ENCODE data around the gene MAZ. TPM values are rescaled to one million over a fixed set of nuclear protein-coding genes. Genes with fewer than 3 reads are reported as not detected.

MAZ gene
- total RNA-seq, 1 experiment from 2014 or later, result 256 TPM

GRCh38 chr16:29794231-29794710, 12.1 kb upstream of the MAZ start:
- ChIA-PET RAD21 (ENCODE audit: low non-redundant PET in 1 of 2, low total read pairs in 2 of 2, uncharacterized antibody in 2 of 2, unreplicated experiment in 2 of 2) (no interaction called here), POLR2A (no interaction called here), CTCF (interaction anchor here (1.0 to 1.4 kb wide), 2 partner anchors 22 to 54 kb away, joined by 3 read pairs; partner anchors contain the start of gene PAGR1)
- Histone ChIP-seq H3K27me3 (ENCODE audit: insufficient read depth, low read length) (no peaks in the 10 kb centered on the region), H3K9me2 (ENCODE audit: insufficient read depth) (no peaks in the 10 kb centered on the region), H2AFZ (ENCODE audit: low read depth, low read length, poor library complexity, severe bottlenecking) (no peak overlapping the region), H3K9me3 (ENCODE audit: control insufficient read depth in 1 of 2, insufficient read depth in 1 of 2, low read depth in 1 of 2, low read length in 2 of 2) (no peaks in the 10 kb centered on the region), H3K79me2 (ENCODE audit: insufficient read depth, low read length) (peaks cover 76% of the 10 kb centered on the region), H3K4me2 (ENCODE audit: low read length) (no peak overlapping the region), H4K20me1 (ENCODE audit: insufficient read depth) (peaks cover 3% of the 10 kb centered on the region; the same call in 1 of the 2 replicates), H3K36me3 (ENCODE audit: control insufficient read depth in 1 of 2, insufficient read depth in 2 of 2, low read length in 2 of 2) (peaks cover 25 to 37% of the 10 kb centered on the region in 2 experiments), H3K9ac (ENCODE audit: low read length) (no peak overlapping the region), H3K4me3 (replicated peaks in 1 of 2; ENCODE audit: low read depth in 1 of 2, low read length in 2 of 2) (no peak overlapping the region), H3K27ac (ENCODE audit: low read depth, low read length) (no peak overlapping the region), H3K4me1 (ENCODE audit: control insufficient read depth in 1 of 2, insufficient read depth in 2 of 2, low read length in 2 of 2) (peaks cover 13 to 19% of the 10 kb centered on the region in 2 experiments)
- no peak for TF ChIP-seq CEBPB (IDR thresholded peaks at IDR 0.05; ENCODE audit: low read depth)
- no peak for DNase-seq (ENCODE audit: low read depth, low spot score)
- BruUV-seq (replicated peaks), result no TSS peak
- intact Hi-C loops (cut with micrococcal nuclease), result no loop called here
- ATAC-seq, result no peak

- intact Hi-C loops (cut with micrococcal nuclease), result no loop called here
- Histone ChIP-seq H3K9me3 (ENCODE audit: control insufficient read depth in 1 of 2, insufficient read depth in 1 of 2, low read depth in 1 of 2, low read length in 2 of 2) (no peaks in the 10 kb centered on the region), H3K4me2 (ENCODE audit: low read length) (no peak overlapping the region), H3K79me2 (ENCODE audit: insufficient read depth, low read length) (peaks cover 10% of the 10 kb centered on the region), H3K4me1 (ENCODE audit: control insufficient read depth in 1 of 2, insufficient read depth in 2 of 2, low read length in 2 of 2) (peaks cover 11 to 26% of the 10 kb centered on the region in 2 experiments), H2AFZ (ENCODE audit: low read depth, low read length, poor library complexity, severe bottlenecking) (no peak overlapping the region), H3K4me3 (replicated peaks in 1 of 2; ENCODE audit: low read depth in 1 of 2, low read length in 2 of 2) (no peak overlapping the region), H3K9ac (ENCODE audit: low read length) (no peak overlapping the region), H3K27ac (ENCODE audit: low read depth, low read length) (peak overlapping the region; percentile 85; the same call in 1 of the 2 replicates), H4K20me1 (ENCODE audit: insufficient read depth) (peaks cover 3% of the 10 kb centered on the region; the same call in 1 of the 2 replicates), H3K27me3 (ENCODE audit: insufficient read depth, low read length) (no peaks in the 10 kb centered on the region), H3K9me2 (ENCODE audit: insufficient read depth) (no peaks in the 10 kb centered on the region), H3K36me3 (ENCODE audit: control insufficient read depth in 1 of 2, insufficient read depth in 2 of 2, low read length in 2 of 2) (peaks cover 25 to 48% of the 10 kb centered on the region in 2 experiments)
- ChIA-PET CTCF (no interaction called here), RAD21 (ENCODE audit: low non-redundant PET in 1 of 2, low total read pairs in 2 of 2, uncharacterized antibody in 2 of 2, unreplicated experiment in 2 of 2) (no interaction called here), POLR2A (interaction anchor here (1.1 kb wide), 1 partner anchor 12 kb away, joined by 3 read pairs; the partner anchor contains the start of gene KIF22)
- no peak for ATAC-seq
- BruUV-seq (replicated peaks), result no TSS peak
- DNase-seq (ENCODE audit: low read depth, low spot score), result no peak
- TF ChIP-seq SRF (IDR thresholded peaks at IDR 0.05; ENCODE audit: low read depth) (no peak), EGR1 (IDR thresholded peaks at IDR 0.05; ENCODE audit: low read depth) (no peak), ZBTB33 (IDR thresholded peaks at IDR 0.05; ENCODE audit: extremely low read depth, insufficient replicate concordance, low read length) (no peak), CEBPB (IDR thresholded peaks at IDR 0.05; ENCODE audit: low read depth) (no peak), FOSL1 (IDR thresholded peaks at IDR 0.05; ENCODE audit: low read depth) (no peak), YY1 (IDR thresholded peaks at IDR 0.05; ENCODE audit: extremely low read depth, insufficient replicate concordance, low read depth, low read length) (no peak), ZFX (IDR thresholded peaks at IDR 0.05) (no peak), ELF1 (IDR thresholded peaks at IDR 0.05; ENCODE audit: borderline replicate concordance, low read depth) (no peak), EZH2phosphoT487 (IDR thresholded peaks at IDR 0.05; ENCODE audit: borderline replicate concordance) (no peak), CTCF (IDR thresholded peaks at IDR 0.05 in 2 of 3, conservative IDR thresholded peaks at IDR 0.05 in 1 of 3; ENCODE audit: borderline replicate concordance in 1 of 3, insufficient read depth in 1 of 3, low read depth in 2 of 3, low read length in 2 of 3) (no peak), POLR2AphosphoS5 (IDR thresholded peaks at IDR 0.05; ENCODE audit: low read depth, low read length) (no peak), SIN3A (IDR thresholded peaks at IDR 0.05; ENCODE audit: low read depth) (no peak), JUND (IDR thresholded peaks at IDR 0.05) (no peak), RAD21 (IDR thresholded peaks at IDR 0.05; ENCODE audit: low read depth) (no peak), ATF3 (IDR thresholded peaks at IDR 0.05) (no peak), SP1 (IDR thresholded peaks at IDR 0.05; ENCODE audit: low read depth) (no peak), TCF7L2 (IDR thresholded peaks at IDR 0.05; ENCODE audit: borderline replicate concordance, extremely low read depth, insufficient read depth, insufficient read length) (no peak)
Measured at GRCh38 chr16:29802416-29802935, 3.9 kb upstream of the MAZ start.
